ENCODE measurements around the gene CREBBP.
A peak's percentile ranks its signal among the peaks of the same experiment; 100 is the strongest.
"Not testable (repeated sequence)": the region's sequence is repeated elsewhere in the genome, so short reads cannot be mapped to it uniquely, and the experiment has no call there.

CREBBP gene

GRCh38 chr16:3720418-3720817 lies 160.1 kb downstream of the CREBBP start:
- no peaks in the 10 kb centered on the region for H3K9me3 Mint-ChIP-seq
- H3K4me1 Mint-ChIP-seq, result peaks cover 12% of the 10 kb centered on the region
- peaks cover 2% of the 10 kb centered on the region for H3K36me3 Mint-ChIP-seq
- no peak overlapping the region for H3K27ac Mint-ChIP-seq
- H3K27me3 Mint-ChIP-seq, result no peaks in the 10 kb centered on the region
- H3K4me3 Mint-ChIP-seq, result no peak overlapping the region

- H3K27me3 Mint-ChIP-seq, result no peaks in the 10 kb centered on the region
- H3K36me3 Mint-ChIP-seq, result peaks cover 11% of the 10 kb centered on the region
- H3K9me3 Mint-ChIP-seq, result no peaks in the 10 kb centered on the region
- H3K27ac Mint-ChIP-seq, result no peak overlapping the region
- peak overlapping the region; percentile 36 for H3K4me3 Mint-ChIP-seq
- peaks cover 30% of the 10 kb centered on the region for H3K4me1 Mint-ChIP-seq
These were observed 161.9 kb downstream of the CREBBP start for GRCh38 chr16:3718628-3719027.

GRCh38 chr16:3718019-3718391 lies 162.5 kb downstream of the CREBBP start:
- peaks cover 36% of the 10 kb centered on the region for H3K4me1 Mint-ChIP-seq
- H3K27me3 Mint-ChIP-seq, result no peaks in the 10 kb centered on the region
- H3K27ac Mint-ChIP-seq, result peak overlapping the region; percentile 89
- no peaks in the 10 kb centered on the region for H3K9me3 Mint-ChIP-seq
- H3K36me3 Mint-ChIP-seq, result peaks cover 12% of the 10 kb centered on the region
- H3K4me3 Mint-ChIP-seq, result peak overlapping the region; percentile 83

- Mint-ChIP-seq H3K4me1 (peaks cover 41% of the 10 kb centered on the region), H3K4me3 (peak within 1 kb of the TSS; percentile 95), H3K9me3 (no peaks in the 10 kb centered on the region), H3K27me3 (no peaks in the 10 kb centered on the region), H3K36me3 (peaks cover 14% of the 10 kb centered on the region), H3K27ac (peak within 1 kb of the TSS; percentile 96)
These were observed 163.1 kb downstream of the CREBBP start, which contains the start of gene TRAP1 for GRCh38 chr16:3717235-3718018. Gene TRAP1 (minus strand): TSS chr16:3717524. CDS start chr16:3717508, 16 bp downstream.

- Mint-ChIP-seq H3K4me1 (peaks cover 44% of the 10 kb centered on the region), H3K27me3 (no peaks in the 10 kb centered on the region), H3K4me3 (peak overlapping the region; percentile 95), H3K36me3 (peaks cover 14% of the 10 kb centered on the region), H3K9me3 (no peaks in the 10 kb centered on the region), H3K27ac (peak overlapping the region; percentile 96)
These were observed 163.7 kb downstream of the CREBBP start for GRCh38 chr16:3716831-3717234.

GRCh38 chr16:3715430-3715829 lies 165.1 kb downstream of the CREBBP start:
- H3K9me3 Mint-ChIP-seq, result no peaks in the 10 kb centered on the region
- H3K27me3 Mint-ChIP-seq, result no peaks in the 10 kb centered on the region
- peak overlapping the region; percentile 65 for H3K27ac Mint-ChIP-seq
- peaks cover 46% of the 10 kb centered on the region for H3K4me1 Mint-ChIP-seq
- peak overlapping the region; percentile 86 for H3K4me3 Mint-ChIP-seq
- peaks cover 14% of the 10 kb centered on the region for H3K36me3 Mint-ChIP-seq

- peaks cover 53% of the 10 kb centered on the region for H3K4me1 Mint-ChIP-seq
- peak overlapping the region; percentile 23 for H3K27ac Mint-ChIP-seq
- not testable (repeated sequence) for H3K27me3 Mint-ChIP-seq, H3K9me3 Mint-ChIP-seq
- peaks cover 14% of the 10 kb centered on the region for H3K36me3 Mint-ChIP-seq
- H3K4me3 Mint-ChIP-seq, result peak overlapping the region; percentile 86
These were observed 166.1 kb downstream of the CREBBP start for GRCh38 chr16:3714378-3714777.

- Mint-ChIP-seq H3K36me3 (peaks cover 14% of the 10 kb centered on the region), H3K27me3 (no peaks in the 10 kb centered on the region), H3K9me3 (no peaks in the 10 kb centered on the region), H3K4me3 (peak overlapping the region; percentile 49), H3K27ac (no peak overlapping the region), H3K4me1 (peaks cover 53% of the 10 kb centered on the region)
These were observed 166.8 kb downstream of the CREBBP start for GRCh38 chr16:3713587-3714242.

GRCh38 chr16:3712861-3713372 lies 167.6 kb downstream of the CREBBP start:
- peak overlapping the region; percentile 70 for H3K27ac Mint-ChIP-seq
- H3K36me3 Mint-ChIP-seq, result peaks cover 14% of the 10 kb centered on the region
- H3K27me3 Mint-ChIP-seq, result no peaks in the 10 kb centered on the region
- peaks cover 48% of the 10 kb centered on the region for H3K4me1 Mint-ChIP-seq
- no peaks in the 10 kb centered on the region for H3K9me3 Mint-ChIP-seq
- peak overlapping the region; percentile 44 for H3K4me3 Mint-ChIP-seq

- no peak overlapping the region for H3K4me3 Mint-ChIP-seq
- no peak overlapping the region for H3K27ac Mint-ChIP-seq
- peaks cover 10% of the 10 kb centered on the region for H3K4me1 Mint-ChIP-seq
- no peaks in the 10 kb centered on the region for H3K9me3 Mint-ChIP-seq
- H3K27me3 Mint-ChIP-seq, result no peaks in the 10 kb centered on the region
- H3K36me3 Mint-ChIP-seq, result peaks cover 4% of the 10 kb centered on the region
These were observed 174.1 kb downstream of the CREBBP start for GRCh38 chr16:3706253-3707012.

GRCh38 chr16:3702082-3702481 lies 178.4 kb downstream of the CREBBP start:
- Mint-ChIP-seq H3K9me3 (no peaks in the 10 kb centered on the region), H3K27me3 (no peaks in the 10 kb centered on the region), H3K4me3 (no peak overlapping the region), H3K4me1 (peaks cover 14% of the 10 kb centered on the region), H3K27ac (no peak overlapping the region), H3K36me3 (peaks cover 4% of the 10 kb centered on the region)

- Mint-ChIP-seq H3K9me3 (no peaks in the 10 kb centered on the region), H3K36me3 (peaks cover 4% of the 10 kb centered on the region), H3K27me3 (no peaks in the 10 kb centered on the region), H3K27ac (no peak overlapping the region), H3K4me1 (peaks cover 14% of the 10 kb centered on the region), H3K4me3 (no peak overlapping the region)
These were observed 179.0 kb downstream of the CREBBP start for GRCh38 chr16:3701531-3701930.

GRCh38 chr16:3698941-3699340 lies 181.6 kb downstream of the CREBBP start:
- Mint-ChIP-seq H3K4me3 (no peak overlapping the region), H3K27ac (no peak overlapping the region), H3K36me3 (peaks cover 2% of the 10 kb centered on the region), H3K27me3 (no peaks in the 10 kb centered on the region), H3K4me1 (peaks cover 9% of the 10 kb centered on the region), H3K9me3 (no peaks in the 10 kb centered on the region)

- no peak overlapping the region for H3K4me3 Mint-ChIP-seq
- no peaks in the 10 kb centered on the region for H3K36me3 Mint-ChIP-seq
- H3K27ac Mint-ChIP-seq, result no peak overlapping the region
- H3K9me3 Mint-ChIP-seq, result no peaks in the 10 kb centered on the region
- peaks cover 14% of the 10 kb centered on the region for H3K4me1 Mint-ChIP-seq
- H3K27me3 Mint-ChIP-seq, result no peaks in the 10 kb centered on the region
These were observed 183.9 kb downstream of the CREBBP start for GRCh38 chr16:3696425-3697218.

All from activated naive CD4-positive, alpha-beta T cell treated with anti-CD3 and anti-CD28 coated beads, Interleukin-2, amount 50 U/mL, for 24 hours (primary cell).